Measurements from ENCODE around the gene MYOM1.

Gene MYOM1

DNA sequence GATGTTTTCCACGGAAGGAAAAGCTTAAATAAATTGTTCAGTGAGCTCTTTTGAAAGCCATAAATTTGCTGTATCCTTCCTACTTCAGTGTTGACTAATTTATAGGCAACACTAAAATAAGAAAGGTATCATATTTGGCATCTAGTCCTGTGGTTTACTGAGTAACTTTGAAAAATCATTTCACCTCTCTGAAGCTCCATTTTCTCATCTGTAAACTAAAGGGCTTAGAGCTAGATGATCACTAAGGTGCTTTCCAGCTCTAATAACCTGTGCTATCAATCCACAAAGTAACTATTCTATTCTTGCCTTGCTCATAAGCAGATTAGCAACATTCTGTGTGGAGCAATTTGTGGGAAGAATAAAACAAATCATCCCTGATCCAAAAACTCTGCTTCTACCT, 3.6 kb upstream of the MYOM1 start:
- TF ChIP-seq, protein P1, sequence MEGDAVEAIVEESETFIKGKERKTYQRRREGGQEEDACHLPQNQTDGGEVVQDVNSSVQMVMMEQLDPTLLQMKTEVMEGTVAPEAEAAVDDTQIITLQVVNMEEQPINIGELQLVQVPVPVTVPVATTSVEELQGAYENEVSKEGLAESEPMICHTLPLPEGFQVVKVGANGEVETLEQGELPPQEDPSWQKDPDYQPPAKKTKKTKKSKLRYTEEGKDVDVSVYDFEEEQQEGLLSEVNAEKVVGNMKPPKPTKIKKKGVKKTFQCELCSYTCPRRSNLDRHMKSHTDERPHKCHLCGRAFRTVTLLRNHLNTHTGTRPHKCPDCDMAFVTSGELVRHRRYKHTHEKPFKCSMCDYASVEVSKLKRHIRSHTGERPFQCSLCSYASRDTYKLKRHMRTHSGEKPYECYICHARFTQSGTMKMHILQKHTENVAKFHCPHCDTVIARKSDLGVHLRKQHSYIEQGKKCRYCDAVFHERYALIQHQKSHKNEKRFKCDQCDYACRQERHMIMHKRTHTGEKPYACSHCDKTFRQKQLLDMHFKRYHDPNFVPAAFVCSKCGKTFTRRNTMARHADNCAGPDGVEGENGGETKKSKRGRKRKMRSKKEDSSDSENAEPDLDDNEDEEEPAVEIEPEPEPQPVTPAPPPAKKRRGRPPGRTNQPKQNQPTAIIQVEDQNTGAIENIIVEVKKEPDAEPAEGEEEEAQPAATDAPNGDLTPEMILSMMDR (IDR thresholded peaks at IDR 0.05) = no peak

DNA sequence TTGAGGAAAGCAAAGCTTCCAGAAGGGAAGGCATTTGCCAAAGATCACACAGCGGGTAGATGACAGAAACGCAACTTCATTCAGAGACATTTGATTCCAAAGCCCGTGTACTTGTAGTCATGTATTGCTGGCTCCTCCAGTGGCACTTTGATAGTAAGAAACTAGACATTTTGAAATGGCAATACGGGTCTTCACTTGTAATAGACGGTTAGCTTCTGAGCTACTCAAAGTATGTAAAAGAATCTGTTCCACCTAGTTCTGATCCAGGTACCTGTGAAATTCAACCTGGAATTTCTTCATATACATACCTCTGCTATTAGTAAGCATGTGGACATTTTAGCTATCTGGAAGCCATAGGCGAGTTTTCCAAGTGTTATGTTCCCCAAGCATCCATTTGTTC, 1.7 kb upstream of the MYOM1 start:
- TF ChIP-seq, protein P1 (IDR thresholded peaks at IDR 0.05) = no peak

DNA sequence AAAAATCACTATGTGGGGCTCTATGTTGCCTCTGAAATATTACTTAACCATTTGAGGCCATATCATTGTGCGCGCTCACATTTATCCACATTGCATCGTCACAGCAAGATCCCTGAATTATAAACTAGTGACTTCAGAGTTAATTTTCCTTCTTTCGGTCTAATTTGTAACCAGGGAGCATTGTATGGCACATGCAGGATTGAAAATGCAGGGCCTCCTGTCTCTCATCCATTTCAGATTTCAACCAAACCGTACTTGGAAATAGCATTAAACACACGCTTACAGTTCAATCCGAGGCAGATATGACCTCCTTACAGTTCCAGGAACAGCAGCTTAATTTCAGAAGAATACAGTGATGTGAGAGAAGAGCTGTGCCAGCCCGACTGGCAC, 532 bp downstream of the MYOM1 start:
- TF ChIP-seq, protein P1 (IDR thresholded peaks at IDR 0.05) = no peak

DNA sequence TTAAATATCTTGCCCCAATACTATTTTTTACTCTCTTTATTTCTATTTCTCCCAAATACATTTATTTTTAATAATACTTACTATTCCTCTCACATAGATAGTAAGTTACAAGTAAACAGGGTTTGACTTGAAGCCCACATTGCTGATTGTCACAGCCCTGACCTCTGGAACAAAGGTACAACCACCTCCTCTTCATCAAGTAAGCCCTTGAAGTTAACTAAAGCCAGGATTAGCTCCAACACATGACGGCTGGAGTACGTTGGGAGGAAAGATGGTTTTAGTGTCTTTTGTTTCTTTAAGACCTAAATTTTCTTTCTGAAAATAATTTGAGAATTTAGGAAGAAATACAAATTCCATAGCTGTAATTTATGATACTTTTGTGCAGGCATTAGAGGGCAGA, 949 bp downstream of the MYOM1 start:
- TF ChIP-seq, protein P1 (IDR thresholded peaks at IDR 0.05) = no peak

DNA sequence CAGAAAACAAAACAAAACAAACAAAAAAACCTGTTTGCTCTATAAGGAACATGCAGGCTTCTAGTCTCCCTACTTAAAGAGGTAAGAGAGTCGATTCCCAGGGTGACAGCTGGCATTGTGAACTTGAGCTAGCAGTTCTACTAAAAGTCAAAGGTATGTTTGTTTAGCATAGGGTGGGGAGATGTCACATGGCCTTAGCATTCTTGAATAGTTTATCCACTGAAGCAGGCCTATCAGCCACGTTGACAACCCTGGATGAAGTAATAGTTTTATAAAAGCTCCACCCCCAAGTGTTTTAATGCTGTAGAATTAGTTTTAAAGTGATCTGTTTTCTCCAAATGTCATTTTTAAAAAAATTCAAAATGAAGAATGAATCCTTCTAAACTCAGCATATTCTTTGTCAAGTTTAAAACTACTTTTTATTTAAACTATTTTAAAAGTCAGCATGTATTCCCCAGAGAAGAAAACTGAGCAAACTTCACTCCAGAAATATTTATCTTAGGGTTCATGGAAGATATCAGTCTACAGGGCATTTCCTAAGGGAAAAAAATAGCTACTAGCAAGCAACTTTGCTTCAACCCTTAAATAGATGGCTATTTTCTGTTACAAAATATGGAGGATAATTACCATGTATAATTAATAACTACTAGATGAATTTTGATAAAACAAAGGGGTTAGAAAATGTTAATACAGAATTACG, 1.7 kb downstream of the MYOM1 start:
- TF ChIP-seq, protein P1 (IDR thresholded peaks at IDR 0.05) = no peak

DNA sequence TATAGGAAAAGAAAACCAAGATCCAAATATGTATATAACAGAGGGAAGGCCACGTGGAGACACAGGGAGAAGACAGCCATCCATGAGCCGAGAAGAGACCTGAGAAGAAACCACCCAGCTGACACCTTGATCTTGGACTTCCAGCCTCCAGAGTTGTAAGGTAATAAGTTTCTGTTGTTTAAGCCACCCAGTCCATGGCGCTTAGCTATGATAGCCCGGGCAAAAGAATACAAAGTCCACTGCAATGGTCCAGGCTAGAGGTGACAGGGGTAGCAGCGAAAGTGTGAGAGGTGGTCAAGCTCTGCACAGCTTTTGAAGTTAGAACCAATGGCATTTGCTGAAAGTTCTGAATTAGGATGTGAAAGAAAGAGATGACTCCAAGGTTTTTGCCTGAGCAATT, 2.8 kb downstream of the MYOM1 start:
- TF ChIP-seq, protein P1 (IDR thresholded peaks at IDR 0.05) = no peak

DNA sequence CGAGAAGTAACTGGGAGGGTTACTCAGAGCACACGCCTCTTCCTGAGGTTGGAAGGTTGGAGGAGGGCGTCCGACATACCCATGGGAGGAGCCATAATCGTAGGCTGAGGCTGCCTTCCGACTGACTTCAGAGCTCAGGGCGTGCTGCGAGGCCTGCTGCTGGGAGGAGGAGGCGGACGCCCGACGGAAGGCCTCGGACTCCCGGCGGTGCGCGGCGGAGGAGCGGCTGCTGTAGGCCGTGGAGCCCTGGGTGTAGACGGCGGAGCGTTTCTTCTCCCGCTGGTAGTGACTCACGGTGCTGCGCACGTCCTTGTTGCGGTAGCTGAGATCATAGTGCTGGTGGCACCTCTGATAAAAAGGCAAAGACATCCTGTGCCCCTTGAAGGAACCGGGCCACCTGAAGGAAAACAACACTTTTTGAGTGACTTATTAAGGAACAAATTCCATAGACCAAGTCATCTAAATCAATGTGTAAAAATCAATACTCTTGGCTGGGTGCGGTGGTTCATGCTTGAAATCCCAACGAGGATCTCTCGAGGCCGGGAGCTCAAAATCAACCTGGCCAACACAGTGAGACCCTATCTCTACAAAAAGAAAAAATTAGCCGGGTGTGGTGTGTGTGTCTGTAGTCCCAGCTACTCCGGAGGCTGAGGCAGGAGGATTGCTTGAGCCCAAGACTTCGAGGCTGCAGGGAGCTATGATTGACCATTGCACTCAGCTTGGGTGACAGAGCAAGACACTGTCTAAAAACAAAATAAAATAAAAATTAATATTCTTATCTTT, 4.7 kb downstream of the MYOM1 start:
- TF ChIP-seq, protein P1 (IDR thresholded peaks at IDR 0.05) = no peak

Data from LNCAP (cell line).